NCI-H510A treated with DMSO at 0.1 percent for 48 hours (cell line): ENCODE measurements around the gene PRR14L.
"Not testable (repeated sequence)": the region's sequence is repeated elsewhere in the genome, so short reads cannot be mapped to it uniquely, and the experiment has no call there.

ENCODE experiments used
- DNase-seq: peaks from one replicate; lab custom pipeline; 2025; lab: John Stamatoyannopoulos, UW

Gene PRR14L

GRCh38 chr22:31682751-31683150 lies 67.2 kb downstream of the PRR14L start:
- DNase-seq = no peak

DNA sequence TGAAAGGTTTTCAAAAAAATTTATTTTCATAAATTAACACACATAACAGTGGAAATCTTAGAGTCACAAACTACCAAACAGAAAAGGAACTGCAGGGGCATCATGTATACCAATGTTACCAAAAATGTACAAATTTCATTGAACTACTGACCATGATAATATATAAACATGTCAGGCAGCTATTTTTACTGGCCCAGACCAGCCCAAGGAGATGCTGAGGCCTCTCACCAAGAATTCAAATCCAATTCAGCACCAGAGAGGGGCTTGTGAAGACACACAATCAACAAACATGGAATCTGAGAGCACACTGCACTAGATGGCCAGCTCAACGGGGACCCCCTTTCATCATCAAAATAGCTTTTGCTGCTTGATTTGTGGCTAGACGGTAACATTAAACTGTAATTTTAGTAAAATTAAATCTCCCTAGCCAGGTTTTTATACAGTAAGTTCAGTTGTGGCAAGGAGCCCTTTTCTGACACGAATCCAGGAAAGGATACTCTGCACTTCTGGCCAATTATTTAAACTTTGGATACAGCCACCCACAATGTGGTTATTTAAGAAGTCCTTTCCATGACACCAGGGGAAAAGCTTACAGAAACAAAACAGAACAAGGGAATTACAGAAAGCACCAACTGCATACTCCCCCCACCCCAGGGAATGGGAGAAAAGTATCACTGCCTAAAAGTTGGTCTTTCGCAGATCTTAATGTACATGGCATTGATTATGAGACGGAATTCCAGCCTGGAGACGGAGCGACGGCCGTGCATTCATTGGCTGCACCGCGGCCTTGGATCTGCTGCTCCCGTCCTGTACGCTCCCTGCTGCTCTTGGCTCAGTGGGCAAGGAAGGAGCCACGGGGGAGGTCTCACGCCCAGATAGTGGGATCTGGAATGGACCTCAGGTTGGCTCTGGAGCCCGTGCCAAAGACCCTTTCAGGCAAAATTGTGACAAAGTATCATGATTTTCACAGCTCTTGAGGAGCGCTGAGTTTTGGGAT lies 68.3 kb downstream of the PRR14L start:
- DNase-seq = no peak

DNA sequence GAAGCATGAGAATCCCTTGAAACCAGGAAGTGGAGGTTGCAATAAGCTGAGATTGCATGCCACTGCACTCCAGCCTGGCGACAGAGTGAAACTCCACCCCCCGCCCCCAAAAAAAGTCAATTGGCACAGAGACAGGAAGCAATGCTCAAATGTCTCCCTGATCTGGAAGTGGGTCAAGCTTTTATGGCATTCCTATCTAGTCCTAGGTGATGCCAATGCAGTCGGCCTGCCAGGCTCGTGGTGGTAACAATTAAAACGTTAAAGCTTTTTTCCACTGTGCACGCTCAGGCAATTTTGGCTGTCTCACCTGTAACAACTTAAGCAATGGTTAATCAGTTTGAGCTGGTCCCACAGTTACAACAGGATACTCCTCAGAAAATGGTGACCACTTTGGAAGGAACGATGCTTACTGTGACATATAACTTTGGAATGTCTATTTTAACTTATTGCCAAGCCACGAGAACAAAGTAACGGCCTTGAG lies 69.0 kb downstream of the PRR14L start:
- DNase-seq = no peak

- no peak for DNase-seq
These were observed 71.2 kb downstream of the PRR14L start for GRCh38 chr22:31678748-31679147.

DNA sequence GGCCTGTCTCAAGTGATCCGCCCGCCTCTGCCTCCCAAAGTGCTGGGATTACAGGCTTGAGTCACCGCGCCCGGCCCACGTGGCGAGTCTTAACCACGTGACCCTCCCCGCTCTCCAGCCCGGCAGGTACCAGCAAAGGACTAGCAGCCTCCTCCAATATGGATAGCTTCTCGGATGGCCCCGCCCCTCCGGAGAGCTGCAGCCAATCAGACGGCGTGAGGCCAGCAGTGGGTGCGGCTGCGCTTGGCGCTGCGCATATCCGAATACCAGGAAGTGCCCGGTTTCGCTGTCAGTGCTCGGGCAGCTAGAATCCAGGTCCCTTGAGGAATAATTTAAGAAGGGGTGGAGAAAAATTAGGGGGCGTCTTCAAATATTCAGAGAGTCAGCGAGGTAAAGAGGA lies 73.2 kb downstream of the PRR14L start:
- peak; percentile 40 for DNase-seq

- DNase-seq = not testable (repeated sequence)
These were observed 75.7 kb downstream of the PRR14L start for GRCh38 chr22:31674219-31674618.

DNA sequence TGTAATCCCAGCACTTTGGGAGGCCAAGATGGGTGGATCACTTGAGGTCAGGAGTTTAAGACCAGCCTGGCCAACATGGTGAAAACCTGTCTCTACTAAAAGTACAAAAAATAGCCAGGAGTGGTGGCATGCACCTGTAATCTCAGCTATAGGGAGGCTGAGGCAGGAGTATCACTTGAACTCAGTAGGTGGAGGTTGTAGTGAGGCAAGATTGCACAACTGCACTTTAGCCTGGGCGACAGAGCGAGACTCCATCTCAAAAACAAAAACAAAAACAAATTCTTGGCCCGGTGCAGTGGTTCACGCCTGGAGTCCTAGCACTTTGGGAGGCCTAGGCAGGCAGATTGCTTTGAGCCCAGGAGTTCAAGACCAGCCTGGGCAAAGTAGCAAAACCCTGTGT lies 81.1 kb downstream of the PRR14L start:
- DNase-seq = not testable (repeated sequence)

DNA sequence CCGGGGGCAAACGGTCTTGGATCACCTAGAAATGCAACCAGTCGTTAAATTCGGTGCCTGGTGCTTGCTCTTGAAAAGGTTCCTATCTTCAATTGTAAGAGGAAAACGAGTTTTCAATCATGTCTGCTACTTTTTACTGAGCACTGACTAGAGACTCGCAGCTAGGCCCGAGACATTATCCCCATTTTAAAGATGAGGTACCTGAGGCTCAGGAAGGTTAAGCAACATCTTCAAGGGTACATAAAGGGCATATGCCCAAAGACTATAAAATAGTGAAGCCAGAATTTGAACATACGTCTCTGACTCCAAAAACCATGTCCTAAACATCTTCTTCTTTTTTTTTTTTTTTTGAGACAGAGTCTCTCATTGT lies 87.3 kb downstream of the PRR14L start:
- DNase-seq = no peak

DNA sequence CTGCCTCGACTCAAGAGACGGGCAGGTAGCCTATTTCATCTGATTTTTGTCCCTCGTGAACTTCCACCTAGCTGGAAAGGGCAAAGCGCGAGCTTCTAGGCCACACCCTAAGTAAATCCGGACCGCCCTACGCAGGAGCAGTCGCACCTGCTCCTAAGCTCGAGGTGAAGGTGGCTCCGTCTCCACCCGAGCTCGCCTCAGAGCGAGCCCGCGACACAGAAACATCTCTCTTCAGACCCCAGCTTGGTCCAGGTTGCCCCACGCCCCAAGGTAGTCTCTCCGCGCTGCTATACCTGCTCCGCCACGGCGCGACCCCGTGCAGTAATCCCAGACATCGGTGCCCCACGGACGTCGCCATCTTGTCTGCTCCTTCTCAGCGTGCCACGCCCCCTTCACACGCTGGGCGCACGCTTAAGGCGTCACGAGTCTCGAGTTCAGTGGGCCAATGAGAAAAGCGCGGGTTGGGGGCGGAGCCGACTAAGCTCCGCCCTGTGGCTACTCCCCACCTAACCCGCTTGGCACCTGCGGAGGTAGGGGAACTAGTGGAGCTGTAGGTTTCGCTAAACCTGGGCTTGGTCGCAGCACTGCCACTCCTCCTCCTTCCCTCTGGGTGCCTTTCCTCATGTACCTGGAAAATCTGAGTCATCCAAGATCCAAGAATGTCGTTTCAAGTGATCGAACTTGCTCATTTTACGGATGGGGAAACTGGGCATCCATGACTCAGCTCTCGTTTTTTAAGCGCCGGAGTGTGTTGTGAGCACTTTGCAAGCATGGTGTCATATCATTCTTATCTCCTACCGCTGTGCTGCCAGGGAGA lies 87.9 kb downstream of the PRR14L start, which contains the start of gene PISD:
TSS of gene PISD (minus strand) at position 365 of the 817 bp plus-strand sequence. CDS start at position 358, 7 bp downstream.
- DNase-seq = peak; percentile 86

GRCh38 chr22:31660860-31661341 lies 89.0 kb downstream of the PRR14L start:
- DNase-seq = not testable (repeated sequence)

DNA sequence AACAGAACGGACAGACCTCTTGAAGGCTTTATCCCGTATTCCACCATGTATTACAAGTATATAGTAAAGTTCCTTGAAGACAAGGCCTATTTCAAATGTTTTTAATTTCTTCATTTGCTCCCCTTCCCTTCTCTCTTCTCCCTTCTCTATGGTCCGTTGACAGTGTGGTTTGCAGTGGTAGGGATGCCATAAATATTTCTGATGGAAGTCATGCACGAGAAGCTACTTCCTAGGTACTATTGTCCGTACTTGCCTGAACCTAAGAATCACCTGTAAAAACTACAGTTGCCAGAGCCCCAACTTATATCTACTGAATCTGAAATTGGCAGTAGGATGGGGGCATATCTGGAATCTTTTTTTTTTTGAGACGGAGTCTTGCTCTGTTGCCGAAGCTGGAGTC lies 90.7 kb downstream of the PRR14L start:
- no peak for DNase-seq

DNA sequence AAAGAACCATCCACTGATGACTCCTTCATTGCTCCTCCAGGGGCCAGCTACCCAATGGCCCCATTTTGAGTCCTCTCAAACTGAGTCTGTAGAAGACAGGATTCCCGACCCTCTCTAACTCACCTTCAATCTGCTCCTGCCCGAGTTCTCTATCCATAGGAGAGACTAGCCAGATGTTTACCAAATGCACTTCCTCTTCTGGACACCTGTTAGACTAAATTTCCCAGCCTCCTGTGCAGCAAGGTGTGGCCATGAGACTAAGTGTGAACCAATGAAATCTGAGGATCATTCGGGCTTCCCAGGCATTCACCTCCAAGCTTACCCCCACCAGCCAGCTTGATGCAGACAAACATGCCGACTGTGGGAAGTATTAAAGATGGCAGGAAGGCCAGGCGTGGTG lies 95.5 kb downstream of the PRR14L start:
- no peak for DNase-seq

DNA sequence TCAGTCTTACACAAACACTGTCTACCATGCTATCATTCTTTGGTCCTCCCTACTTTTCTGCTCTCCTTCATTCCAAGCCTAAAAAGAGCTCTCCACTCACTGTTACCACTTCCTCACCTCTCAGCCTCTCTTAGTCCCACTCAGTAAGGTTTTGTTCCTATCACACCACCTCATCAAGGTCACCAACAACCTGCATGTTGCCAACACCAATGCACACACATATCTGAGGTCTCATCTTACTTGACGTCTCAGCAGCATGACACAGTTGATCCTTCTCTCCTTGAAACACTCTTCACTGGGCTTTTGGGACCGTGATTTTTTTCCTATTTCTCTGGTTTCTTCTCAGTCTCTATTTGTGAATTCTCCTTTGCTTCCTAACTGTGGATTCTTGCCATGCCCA lies 96.0 kb downstream of the PRR14L start:
- DNase-seq = no peak

- DNase-seq = no peak
These were observed 96.8 kb downstream of the PRR14L start for GRCh38 chr22:31652911-31653684.

GRCh38 chr22:31652088-31652487 lies 97.8 kb downstream of the PRR14L start:
- no peak for DNase-seq

DNA sequence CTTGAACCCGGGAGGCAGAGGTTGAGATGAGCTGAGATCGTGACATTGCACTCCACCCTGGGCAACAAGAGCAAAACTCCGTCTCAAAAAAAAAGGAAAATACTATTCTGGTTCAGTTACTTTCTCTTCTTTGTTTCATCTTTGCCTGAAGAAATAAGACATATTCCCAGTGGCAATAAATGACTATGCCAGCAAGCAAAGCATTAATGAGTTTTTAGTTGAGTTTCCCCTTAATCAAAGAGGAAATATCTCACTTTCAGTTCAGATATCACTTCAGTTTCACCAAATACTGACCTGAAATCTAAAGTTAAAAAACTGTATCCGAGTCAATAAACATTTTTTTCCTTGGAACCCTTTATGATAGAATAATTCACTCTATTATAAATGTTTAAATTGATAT lies 98.3 kb downstream of the PRR14L start:
- DNase-seq = no peak

GRCh38 chr22:31650391-31650790 lies 99.5 kb downstream of the PRR14L start:
- DNase-seq = no peak

DNA sequence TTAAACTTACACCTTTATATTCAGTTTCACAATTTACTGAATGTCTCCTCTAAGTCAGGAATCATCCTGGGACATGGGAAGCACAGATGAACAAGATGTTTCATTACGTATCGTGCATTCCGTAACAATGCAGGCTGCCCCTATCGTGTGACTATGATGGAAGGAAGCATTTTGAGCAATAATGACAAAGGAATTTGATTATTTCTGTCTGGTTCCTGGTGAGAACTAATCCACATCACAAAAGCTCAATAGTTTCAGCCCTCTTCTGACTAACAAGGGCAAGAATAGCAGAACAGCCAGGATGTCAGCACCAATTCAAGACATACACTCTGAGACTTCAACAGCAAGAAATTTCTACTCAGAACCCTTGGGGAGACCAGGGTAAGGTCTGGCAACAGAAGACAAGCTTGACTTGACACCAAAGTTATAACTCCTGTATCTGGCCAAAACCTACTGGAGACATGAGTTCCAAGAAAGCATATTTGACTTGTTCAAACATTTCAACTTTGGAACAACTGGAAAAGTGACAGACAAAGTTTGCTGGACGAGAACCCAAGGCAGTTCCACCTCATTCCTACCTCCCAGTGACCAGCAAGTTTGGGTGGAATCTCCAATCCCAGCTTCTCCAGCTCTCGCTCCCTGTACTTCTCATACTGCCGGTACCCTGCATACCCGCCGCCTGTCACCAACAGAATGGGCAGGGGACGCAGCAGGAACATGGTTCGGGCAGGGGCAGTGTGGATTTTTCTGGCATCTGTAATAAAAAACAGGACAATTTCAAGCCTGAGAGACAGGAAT lies 102.2 kb downstream of the PRR14L start:
- no peak for DNase-seq

GRCh38 chr22:31647066-31647465 lies 102.9 kb downstream of the PRR14L start:
- no peak for DNase-seq

DNA sequence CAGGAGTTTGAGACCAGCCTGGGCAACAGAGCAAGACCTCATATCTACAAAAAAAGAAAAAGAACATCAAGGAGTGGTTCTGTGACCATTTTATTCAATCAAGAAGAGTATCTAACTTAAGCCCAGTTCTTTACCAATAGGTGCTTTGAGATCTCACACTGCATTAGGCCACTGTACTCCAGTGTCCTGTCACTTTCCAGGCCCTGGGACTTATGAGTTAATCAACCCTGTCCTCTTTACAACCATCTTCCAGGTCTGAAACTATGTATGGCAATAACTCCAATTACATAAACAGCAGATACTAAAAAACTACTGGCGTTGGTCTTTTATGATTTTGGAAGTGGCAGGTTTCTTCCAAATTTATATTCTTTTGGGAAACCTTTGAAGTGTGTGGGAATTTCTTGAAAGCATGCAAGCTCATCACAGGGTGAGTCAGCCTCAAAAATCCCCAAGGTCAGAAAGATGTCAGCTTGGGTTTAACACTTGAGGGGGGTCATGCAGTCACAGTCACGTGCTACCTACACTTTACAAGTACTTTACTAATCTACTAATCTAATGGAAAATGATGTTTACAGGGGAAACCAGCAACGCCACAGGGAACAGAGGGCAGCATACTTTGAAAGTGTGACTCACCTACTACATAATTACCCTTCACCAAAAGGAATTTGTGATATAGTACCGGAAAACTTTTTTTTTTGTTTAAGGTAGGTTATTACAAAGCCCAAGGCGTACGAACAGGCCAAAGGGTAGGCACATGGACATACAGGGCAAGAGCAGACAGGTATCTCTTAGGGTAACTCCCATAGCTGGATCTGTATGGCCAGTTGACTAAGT lies 103.5 kb downstream of the PRR14L start:
- DNase-seq = no peak
